ENCODE results near the gene ADIPOR1.
"Not testable (repeated sequence)": the region's sequence is repeated elsewhere in the genome, so short reads cannot be mapped to it uniquely, and the experiment has no call there.

DNA sequence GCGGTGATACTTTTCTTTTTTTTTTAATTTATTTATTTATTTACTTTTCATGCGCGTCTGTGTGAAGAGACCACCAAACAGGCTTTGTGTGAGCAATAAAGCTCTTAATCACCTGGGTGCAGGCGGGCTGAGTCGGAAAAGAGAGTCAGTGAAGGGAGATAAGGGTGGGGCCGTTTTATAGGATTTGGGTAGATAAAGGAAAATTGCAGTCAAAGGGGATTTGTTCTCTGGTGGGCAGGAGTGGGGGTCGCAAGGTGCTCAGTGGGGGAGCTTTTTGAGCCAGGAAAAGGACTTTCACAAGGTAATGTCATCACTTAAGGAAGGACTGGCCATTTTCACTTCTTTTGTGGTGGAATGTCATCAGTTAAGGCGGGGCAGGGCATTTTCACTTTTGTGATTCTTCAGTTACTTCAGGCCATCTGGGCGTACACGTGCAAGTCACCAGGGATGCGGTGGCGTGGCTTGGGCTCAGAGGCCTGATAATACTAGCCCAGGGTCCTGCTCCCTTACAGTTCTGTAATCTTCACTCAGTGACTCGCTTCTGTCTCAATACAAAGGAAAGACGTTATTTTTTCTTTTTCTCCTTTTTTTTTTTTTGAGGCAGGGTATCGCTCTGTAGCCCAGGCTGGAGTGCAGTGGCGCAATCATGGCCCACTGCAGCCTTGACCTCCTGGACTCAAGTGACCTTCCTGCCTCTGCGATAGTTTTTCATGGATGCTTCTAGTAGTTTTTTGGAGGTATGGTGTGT, 47.5 kb upstream of the ADIPOR1 start:
- TF ChIP-seq, protein P1, sequence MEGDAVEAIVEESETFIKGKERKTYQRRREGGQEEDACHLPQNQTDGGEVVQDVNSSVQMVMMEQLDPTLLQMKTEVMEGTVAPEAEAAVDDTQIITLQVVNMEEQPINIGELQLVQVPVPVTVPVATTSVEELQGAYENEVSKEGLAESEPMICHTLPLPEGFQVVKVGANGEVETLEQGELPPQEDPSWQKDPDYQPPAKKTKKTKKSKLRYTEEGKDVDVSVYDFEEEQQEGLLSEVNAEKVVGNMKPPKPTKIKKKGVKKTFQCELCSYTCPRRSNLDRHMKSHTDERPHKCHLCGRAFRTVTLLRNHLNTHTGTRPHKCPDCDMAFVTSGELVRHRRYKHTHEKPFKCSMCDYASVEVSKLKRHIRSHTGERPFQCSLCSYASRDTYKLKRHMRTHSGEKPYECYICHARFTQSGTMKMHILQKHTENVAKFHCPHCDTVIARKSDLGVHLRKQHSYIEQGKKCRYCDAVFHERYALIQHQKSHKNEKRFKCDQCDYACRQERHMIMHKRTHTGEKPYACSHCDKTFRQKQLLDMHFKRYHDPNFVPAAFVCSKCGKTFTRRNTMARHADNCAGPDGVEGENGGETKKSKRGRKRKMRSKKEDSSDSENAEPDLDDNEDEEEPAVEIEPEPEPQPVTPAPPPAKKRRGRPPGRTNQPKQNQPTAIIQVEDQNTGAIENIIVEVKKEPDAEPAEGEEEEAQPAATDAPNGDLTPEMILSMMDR (IDR thresholded peaks at IDR 0.05): not testable (repeated sequence)
- not testable (repeated sequence) for TF ChIP-seq POLR2A (IDR thresholded peaks at IDR 0.05)

Measured in Peyer's patch (tissue), 4 donors.